MCF 10A (cell line): ENCODE data around the gene ARMH4. TPM values are rescaled to one million over a fixed set of nuclear protein-coding genes. Genes with fewer than 3 reads are reported as not detected.

ENCODE experiments used
- BruUV-seq: library from RNA; stranded (reverse); fragments of 400-500 nt; replicated peaks from 2 replicates; lab custom pipeline; 2021; lab: Mats Ljungman, UMichigan
- CTCF ChIA-PET: fragments of 300-600 bp; sonication (Branson Sonifier 250); formaldehyde crosslinking; extraction: SDS; loops from one replicate; lab custom pipeline; 2021; ENCODE audit warnings: antibody characterized with exemption, inconsistent platforms; lab: Yijun Ruan, JAX
- POLR2A ChIA-PET: fragments of 300-600, 350-650 bp; sonication (Branson Sonifier 250); formaldehyde crosslinking; extraction: SDS; loops from one replicate; lab custom pipeline; 2020; ENCODE audit warnings: antibody characterized with exemption, inconsistent platforms; lab: Yijun Ruan, JAX
- DNase-seq: peaks from one replicate; pipeline ENCODE4 v3.0.0-alpha.2; 2018; ENCODE audit not compliant: unreplicated experiment
- H3K27ac Mint-ChIP-seq: one replicate; pipeline ENCODE4 v1.8.0; 2022; ENCODE audit warnings: mild to moderate bottlenecking, low read depth, mixed read lengths; ENCODE audit not compliant: unreplicated experiment
- H3K27me3 Mint-ChIP-seq: one replicate; pipeline ENCODE4 v1.8.0; 2022; ENCODE audit warnings: mixed read lengths; ENCODE audit not compliant: insufficient read depth, unreplicated experiment
- H3K36me3 Mint-ChIP-seq: one replicate; pipeline ENCODE4 v1.8.0; 2022; ENCODE audit warnings: mild to moderate bottlenecking, moderate library complexity, mixed read lengths; ENCODE audit not compliant: insufficient read depth, unreplicated experiment
- H3K4me1 Mint-ChIP-seq: one replicate; pipeline ENCODE4 v1.8.0; 2022; ENCODE audit warnings: mixed read lengths; ENCODE audit not compliant: insufficient read depth, unreplicated experiment
- H3K4me3 Mint-ChIP-seq: one replicate; pipeline ENCODE4 v1.8.0; 2022; ENCODE audit warnings: mild to moderate bottlenecking, moderate library complexity, mixed read lengths; ENCODE audit not compliant: unreplicated experiment
- H3K9me3 Mint-ChIP-seq: one replicate; pipeline ENCODE4 v1.8.0; 2022; ENCODE audit warnings: mixed read lengths; ENCODE audit not compliant: unreplicated experiment
- CTCF ChIP-seq: fragments of 200-600 bp; IDR thresholded peaks from one replicate; pipeline ENCODE4 v1.8.0; 2022; ENCODE audit warnings: antibody characterized with exemption, mild to moderate bottlenecking; ENCODE audit not compliant: unreplicated experiment
- intact Hi-C: fragments of 100-400 bp; cut with micrococcal nuclease; formaldehyde crosslinking; loops from 2 replicates; pipeline ENCODE4 v1.14.1; 2022
- total RNA-seq: library from RNA; stranded (reverse); gene quantifications from 2 replicates; pipeline ENCODE4 v1.2.3, GENCODE V29; 2022

The ARMH4 gene
- total RNA-seq, 1 experiment from 2014 or later: not detected

GRCh38 chr14:57970175-57970574 is 181.8 kb downstream of the ARMH4 start:
- intact Hi-C loops: no loop called here
- no peaks in the 10 kb centered on the region for H3K27me3 Mint-ChIP-seq
- no peak for DNase-seq
- POLR2A ChIA-PET: no interaction called here
- H3K9me3 Mint-ChIP-seq: no peaks in the 10 kb centered on the region
- H3K4me1 Mint-ChIP-seq: peaks cover 8% of the 10 kb centered on the region
- CTCF ChIA-PET: interaction anchor here (0.7 to 1.1 kb wide), 2 partner anchors 11 to 30 kb away, joined by 3 read pairs; no protein-coding TSS in a partner anchor
- H3K4me3 Mint-ChIP-seq: no peak overlapping the region
- no peak for TF ChIP-seq CTCF
- H3K27ac Mint-ChIP-seq: no peak overlapping the region
- BruUV-seq: no TSS peak
- H3K36me3 Mint-ChIP-seq: no peaks in the 10 kb centered on the region

DNA sequence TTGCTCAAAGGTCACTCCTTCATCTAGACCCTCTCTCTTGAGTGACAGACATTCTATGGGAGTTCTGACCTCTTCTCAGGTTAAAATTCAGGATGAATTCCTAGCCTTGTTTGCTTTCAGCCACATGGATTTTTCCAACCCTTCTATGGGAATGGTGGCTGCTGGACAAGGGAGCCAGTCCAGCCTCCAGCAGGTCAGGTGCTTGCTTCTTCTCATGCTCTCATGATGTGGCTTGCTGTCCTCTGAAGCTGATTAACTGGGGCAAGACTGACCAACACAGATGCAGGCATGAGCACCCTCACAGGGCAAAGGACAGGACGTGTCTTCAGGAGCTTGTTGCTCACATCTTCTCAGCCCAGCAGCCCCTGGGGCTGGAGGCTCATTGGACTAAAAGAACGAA is 188.9 kb downstream of the ARMH4 start:
- DNase-seq: no peak
- CTCF ChIA-PET: no interaction called here
- BruUV-seq: no TSS peak
- POLR2A ChIA-PET: interaction anchor here (1.0 kb wide), 1 partner anchor 14 kb away, joined by 3 read pairs; no protein-coding TSS in a partner anchor
- H3K36me3 Mint-ChIP-seq: no peaks in the 10 kb centered on the region
- no peaks in the 10 kb centered on the region for H3K9me3 Mint-ChIP-seq
- H3K4me3 Mint-ChIP-seq: no peak overlapping the region
- peaks cover 6% of the 10 kb centered on the region for H3K4me1 Mint-ChIP-seq
- no peak overlapping the region for H3K27ac Mint-ChIP-seq
- TF ChIP-seq CTCF: no peak
- peaks cover 10% of the 10 kb centered on the region for H3K27me3 Mint-ChIP-seq
- intact Hi-C loops: no loop called here

- Mint-ChIP-seq H3K27me3 (peaks cover 10% of the 10 kb centered on the region), H3K4me1 (peaks cover 6% of the 10 kb centered on the region), H3K9me3 (no peaks in the 10 kb centered on the region), H3K36me3 (no peaks in the 10 kb centered on the region), H3K4me3 (no peak overlapping the region), H3K27ac (no peak overlapping the region)
- BruUV-seq: no TSS peak
- intact Hi-C loops: no loop called here
- TF ChIP-seq CTCF: no peak
- CTCF ChIA-PET: interaction anchor here (1.1 kb wide), 1 partner anchor 18 kb away, joined by 4 read pairs; no protein-coding TSS in a partner anchor
- POLR2A ChIA-PET: interaction anchor here (1.0 kb wide), 1 partner anchor 15 kb away, joined by 3 read pairs; no protein-coding TSS in a partner anchor
- no peak for DNase-seq
Observed at GRCh38 chr14:57962325-57963035, 189.5 kb downstream of the ARMH4 start.

- H3K9me3 Mint-ChIP-seq: no peaks in the 10 kb centered on the region
- intact Hi-C loops: no loop called here
- no TSS peak for BruUV-seq
- H3K36me3 Mint-ChIP-seq: no peaks in the 10 kb centered on the region
- H3K27ac Mint-ChIP-seq: no peak overlapping the region
- no peak for DNase-seq
- no peak overlapping the region for H3K4me3 Mint-ChIP-seq
- H3K27me3 Mint-ChIP-seq: peaks cover 10% of the 10 kb centered on the region
- ChIA-PET POLR2A (no interaction called here), CTCF (interaction anchor here (1.1 kb wide), 1 partner anchor 19 kb away, joined by 4 read pairs; no protein-coding TSS in a partner anchor)
- no peak for TF ChIP-seq CTCF
- peaks cover 6% of the 10 kb centered on the region for H3K4me1 Mint-ChIP-seq
Observed at GRCh38 chr14:57961786-57962060, 190.3 kb downstream of the ARMH4 start.
